K562 (cell line): Measurements from ENCODE around the gene CRKL. TPM values are rescaled to one million over a fixed set of nuclear protein-coding genes. Genes with fewer than 3 reads are reported as not detected.

Experiments
- CREB1 ChIP-seq, 2 experiments: sonication (generic) in 1 of 2; formaldehyde crosslinking in 1 of 2; IDR thresholded peaks; 2 replicates each; pipeline versions ENCODE4 v1.6.1 to v1.8.0; 2012 to 2022; ENCODE audit warnings: inconsistent platforms in 1 of 2, mild to moderate bottlenecking in 1 of 2, missing genetic modification reagents in 1 of 2, moderate library complexity in 1 of 2
- FOSL1 ChIP-seq: fragments of 200-800 bp; sonication (Bioruptor generic); conservative IDR thresholded peaks from 2 replicates; pipeline ENCODE4 v1.6.1; 2016; ENCODE audit warnings: missing genetic modification characterization, missing compliant biosample characterization
- NEUROD1 ChIP-seq: fragments of 150-350 bp; IDR thresholded peaks from 2 replicates; pipeline ENCODE4 v1.6.1; 2014; ENCODE audit warnings: borderline replicate concordance, low read length, low read depth; ENCODE audit not compliant: partially characterized antibody
- NFE2 ChIP-seq: IDR thresholded peaks from 2 replicates; pipeline ENCODE4 v1.6.1; 2014; ENCODE audit warnings: antibody characterized with exemption, low read depth
- PML ChIP-seq: IDR thresholded peaks from 2 replicates; pipeline ENCODE4 v1.6.1; 2012; ENCODE audit warnings: low read length, inconsistent platforms
- RAD21 ChIP-seq, 2 experiments: fragments of 250-450 bp in 1 of 2; fragments of 450-650 bp in 1 of 2; sonication (Bioruptor Pico) in 1 of 2; formaldehyde crosslinking in 1 of 2; IDR thresholded peaks in 1 of 2; conservative IDR thresholded peaks in 1 of 2; 2 replicates each; pipeline versions ENCODE4 v1.4.0 to v1.8.0; 2020 to 2022; ENCODE audit warnings: mild to moderate bottlenecking in 2 of 2, moderate library complexity in 1 of 2
- ZFP1 ChIP-seq: fragments of 450-650 bp; formaldehyde crosslinking; IDR thresholded peaks from 2 replicates; pipeline ENCODE4 v1.4.0; 2020; ENCODE audit warnings: mild to moderate bottlenecking, mixed read lengths
- ZKSCAN8 ChIP-seq: fragments of 200-800 bp; sonication (Bioruptor generic); IDR thresholded peaks from 2 replicates; pipeline ENCODE4 v1.6.1; 2016; ENCODE audit warnings: missing genetic modification characterization, missing compliant biosample characterization
- ZNF41 ChIP-seq: fragments of 250-450 bp; sonication (Bioruptor Pico); conservative IDR thresholded peaks from 2 replicates; pipeline ENCODE4 v1.4.0; 2020; ENCODE audit warnings: mild to moderate bottlenecking
- ZNF668 ChIP-seq: fragments of 250-450 bp; sonication (Bioruptor Pico); IDR thresholded peaks from 2 replicates; pipeline ENCODE4 v1.8.0; 2022; ENCODE audit warnings: mild to moderate bottlenecking, inconsistent platforms
- polyA plus RNA-seq, 8 experiments: library from polyadenylated mRNA; depleted of rRNA in 4 of 8; stranded (reverse) in 5 of 8; unstranded in 3 of 8; fragments of >200 nt; fragmentation: Nextera tagmentation in 2 of 8; fragmentation: Illumina TruSeq in 1 of 8; extraction: Ambion mirVana in 2 of 8; extraction: Trizol in 1 of 8; gene quantifications; 2 replicates each; pipeline versions ENCODE4 v1.2.1 to v1.2.3, GENCODE V29; 2011 to 2014; ENCODE audit warnings: inconsistent platforms in 1 of 8, missing spikeins in 1 of 8
- total RNA-seq, 7 experiments: library from RNA; depleted of rRNA in 6 of 7; stranded (reverse); fragments of >200 nt in 6 of 7; fragmentation: Illumina TruSeq in 2 of 7; extraction: Trizol in 2 of 7; gene quantifications; 2 replicates each; pipeline versions ENCODE4 v1.2.1 to v1.2.3, GENCODE V29; 2011 to 2021; ENCODE audit warnings: low replicate concordance in 1 of 7
- TF ChIP-seq, protein P1 (sequence below): sonication (generic); formaldehyde crosslinking; IDR thresholded peaks from 2 replicates; pipeline ENCODE4 v1.8.1; 2023; ENCODE audit warnings: mild to moderate bottlenecking, missing genetic modification reagents, moderate library complexity
- TF ChIP-seq, protein P2 (sequence below): fragments of 250-450 bp; sonication (Bioruptor Pico); IDR thresholded peaks from 2 replicates; pipeline ENCODE4 v1.8.0; 2021; ENCODE audit warnings: moderate library complexity, mild to moderate bottlenecking, inconsistent platforms
- TF ChIP-seq, protein P3 (sequence below): fragments of 250-450 bp; sonication (Bioruptor Pico); IDR thresholded peaks from 2 replicates; pipeline ENCODE4 v1.4.0; 2020; ENCODE audit warnings: mild to moderate bottlenecking, moderate library complexity
- TF ChIP-seq, protein P4 (sequence below): fragments of 150-350 bp; IDR thresholded peaks from 2 replicates; pipeline ENCODE4 v1.6.1; 2014; ENCODE audit warnings: low read depth, mild to moderate bottlenecking, low read length, borderline replicate concordance
- TF ChIP-seq, protein P5 (sequence below): fragments of 250-450 bp; sonication (Bioruptor Pico); IDR thresholded peaks from 2 replicates; pipeline ENCODE4 v1.8.0; 2021; ENCODE audit warnings: mild to moderate bottlenecking, moderate library complexity

Gene CRKL
- total and polyA plus RNA-seq, 9 of the 15 experiments (the other 6 are each of a cell fraction or from before 2014, with no cell fraction given): 100 to 263 (median 124) TPM

DNA sequence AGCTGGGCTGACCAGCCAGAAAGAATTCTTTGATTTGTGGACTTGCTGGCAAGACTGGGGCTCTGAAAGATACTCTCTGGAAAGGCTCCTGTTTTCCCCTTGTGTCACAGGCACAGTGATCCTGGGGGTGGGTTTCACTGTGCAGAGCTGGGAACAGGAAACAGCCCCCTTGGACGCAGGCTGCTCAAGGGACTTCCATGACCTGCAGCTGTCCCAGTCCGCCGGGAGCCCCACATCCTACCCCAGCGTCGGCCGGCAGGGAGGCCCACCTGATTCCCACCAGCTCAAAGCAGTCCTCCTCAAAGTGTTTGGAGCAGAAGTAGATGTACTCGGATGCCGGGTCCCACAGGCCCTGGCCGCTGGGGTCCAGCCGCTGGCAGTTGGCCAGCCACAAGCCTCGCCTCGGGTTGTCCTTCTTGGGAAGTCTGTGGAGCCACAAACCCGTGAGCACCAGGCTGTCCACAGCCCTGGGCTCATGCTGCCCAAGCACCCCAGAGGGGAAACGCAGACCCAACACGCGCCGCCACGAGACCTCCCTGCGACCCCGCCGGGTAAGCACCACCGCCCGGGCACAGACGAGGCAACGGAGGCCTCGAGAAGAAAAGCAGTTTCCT, 83.9 kb downstream of the CRKL start (continued):
- TF ChIP-seq ZNF668 (CRISPR knock-in tag): no peak; the same call in 1 of the 2 replicates
- TF ChIP-seq, protein P1, sequence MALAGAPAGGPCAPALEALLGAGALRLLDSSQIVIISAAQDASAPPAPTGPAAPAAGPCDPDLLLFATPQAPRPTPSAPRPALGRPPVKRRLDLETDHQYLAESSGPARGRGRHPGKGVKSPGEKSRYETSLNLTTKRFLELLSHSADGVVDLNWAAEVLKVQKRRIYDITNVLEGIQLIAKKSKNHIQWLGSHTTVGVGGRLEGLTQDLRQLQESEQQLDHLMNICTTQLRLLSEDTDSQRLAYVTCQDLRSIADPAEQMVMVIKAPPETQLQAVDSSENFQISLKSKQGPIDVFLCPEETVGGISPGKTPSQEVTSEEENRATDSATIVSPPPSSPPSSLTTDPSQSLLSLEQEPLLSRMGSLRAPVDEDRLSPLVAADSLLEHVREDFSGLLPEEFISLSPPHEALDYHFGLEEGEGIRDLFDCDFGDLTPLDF (CRISPR knock-in tag): no peak
- TF ChIP-seq ZNF41 (CRISPR knock-in tag): peak; percentile 39; the same call in 1 of the 2 replicates
- TF ChIP-seq RAD21 (CRISPR knock-in tag; conservative IDR thresholded peaks at IDR 0.05 in 1 of 2, IDR thresholded peaks at IDR 0.05 in 1 of 2): peak; percentile 5 to 34; a peak in 3 of 4 replicates
- peak; percentile 42; the same call in 1 of the 2 replicates for TF ChIP-seq ZFP1 (CRISPR knock-in tag)
- no peak for TF ChIP-seq ZKSCAN8 (CRISPR knock-in tag)
- TF ChIP-seq CREB1 (IDR thresholded peaks at IDR 0.05): no peak
- TF ChIP-seq CREB1 (CRISPR knock-in tag; IDR thresholded peaks at IDR 0.05): no peak
- no peak for TF ChIP-seq NEUROD1
- no peak for TF ChIP-seq PML
- TF ChIP-seq, protein P2, sequence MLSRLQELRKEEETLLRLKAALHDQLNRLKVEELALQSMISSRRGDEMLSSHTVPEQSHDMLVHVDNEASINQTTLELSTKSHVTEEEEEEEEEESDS: no peak
- TF ChIP-seq NFE2: no peak
- TF ChIP-seq FOSL1 (tag): no peak
- TF ChIP-seq, protein P3, sequence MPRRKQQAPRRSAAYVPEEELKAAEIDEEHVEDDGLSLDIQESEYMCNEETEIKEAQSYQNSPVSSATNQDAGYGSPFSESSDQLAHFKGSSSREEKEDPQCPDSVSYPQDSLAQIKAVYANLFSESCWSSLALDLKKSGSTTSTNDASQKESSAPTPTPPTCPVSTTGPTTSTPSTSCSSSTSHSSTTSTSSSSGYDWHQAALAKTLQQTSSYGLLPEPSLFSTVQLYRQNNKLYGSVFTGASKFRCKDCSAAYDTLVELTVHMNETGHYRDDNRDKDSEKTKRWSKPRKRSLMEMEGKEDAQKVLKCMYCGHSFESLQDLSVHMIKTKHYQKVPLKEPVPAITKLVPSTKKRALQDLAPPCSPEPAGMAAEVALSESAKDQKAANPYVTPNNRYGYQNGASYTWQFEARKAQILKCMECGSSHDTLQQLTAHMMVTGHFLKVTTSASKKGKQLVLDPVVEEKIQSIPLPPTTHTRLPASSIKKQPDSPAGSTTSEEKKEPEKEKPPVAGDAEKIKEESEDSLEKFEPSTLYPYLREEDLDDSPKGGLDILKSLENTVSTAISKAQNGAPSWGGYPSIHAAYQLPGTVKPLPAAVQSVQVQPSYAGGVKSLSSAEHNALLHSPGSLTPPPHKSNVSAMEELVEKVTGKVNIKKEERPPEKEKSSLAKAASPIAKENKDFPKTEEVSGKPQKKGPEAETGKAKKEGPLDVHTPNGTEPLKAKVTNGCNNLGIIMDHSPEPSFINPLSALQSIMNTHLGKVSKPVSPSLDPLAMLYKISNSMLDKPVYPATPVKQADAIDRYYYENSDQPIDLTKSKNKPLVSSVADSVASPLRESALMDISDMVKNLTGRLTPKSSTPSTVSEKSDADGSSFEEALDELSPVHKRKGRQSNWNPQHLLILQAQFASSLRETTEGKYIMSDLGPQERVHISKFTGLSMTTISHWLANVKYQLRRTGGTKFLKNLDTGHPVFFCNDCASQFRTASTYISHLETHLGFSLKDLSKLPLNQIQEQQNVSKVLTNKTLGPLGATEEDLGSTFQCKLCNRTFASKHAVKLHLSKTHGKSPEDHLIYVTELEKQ (CRISPR knock-in tag): peak; percentile 80
- TF ChIP-seq, protein P4, sequence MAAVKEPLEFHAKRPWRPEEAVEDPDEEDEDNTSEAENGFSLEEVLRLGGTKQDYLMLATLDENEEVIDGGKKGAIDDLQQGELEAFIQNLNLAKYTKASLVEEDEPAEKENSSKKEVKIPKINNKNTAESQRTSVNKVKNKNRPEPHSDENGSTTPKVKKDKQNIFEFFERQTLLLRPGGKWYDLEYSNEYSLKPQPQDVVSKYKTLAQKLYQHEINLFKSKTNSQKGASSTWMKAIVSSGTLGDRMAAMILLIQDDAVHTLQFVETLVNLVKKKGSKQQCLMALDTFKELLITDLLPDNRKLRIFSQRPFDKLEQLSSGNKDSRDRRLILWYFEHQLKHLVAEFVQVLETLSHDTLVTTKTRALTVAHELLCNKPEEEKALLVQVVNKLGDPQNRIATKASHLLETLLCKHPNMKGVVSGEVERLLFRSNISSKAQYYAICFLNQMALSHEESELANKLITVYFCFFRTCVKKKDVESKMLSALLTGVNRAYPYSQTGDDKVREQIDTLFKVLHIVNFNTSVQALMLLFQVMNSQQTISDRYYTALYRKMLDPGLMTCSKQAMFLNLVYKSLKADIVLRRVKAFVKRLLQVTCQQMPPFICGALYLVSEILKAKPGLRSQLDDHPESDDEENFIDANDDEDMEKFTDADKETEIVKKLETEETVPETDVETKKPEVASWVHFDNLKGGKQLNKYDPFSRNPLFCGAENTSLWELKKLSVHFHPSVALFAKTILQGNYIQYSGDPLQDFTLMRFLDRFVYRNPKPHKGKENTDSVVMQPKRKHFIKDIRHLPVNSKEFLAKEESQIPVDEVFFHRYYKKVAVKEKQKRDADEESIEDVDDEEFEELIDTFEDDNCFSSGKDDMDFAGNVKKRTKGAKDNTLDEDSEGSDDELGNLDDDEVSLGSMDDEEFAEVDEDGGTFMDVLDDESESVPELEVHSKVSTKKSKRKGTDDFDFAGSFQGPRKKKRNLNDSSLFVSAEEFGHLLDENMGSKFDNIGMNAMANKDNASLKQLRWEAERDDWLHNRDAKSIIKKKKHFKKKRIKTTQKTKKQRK: peak; percentile 31; the same call in 1 of the 2 replicates
- TF ChIP-seq, protein P5, sequence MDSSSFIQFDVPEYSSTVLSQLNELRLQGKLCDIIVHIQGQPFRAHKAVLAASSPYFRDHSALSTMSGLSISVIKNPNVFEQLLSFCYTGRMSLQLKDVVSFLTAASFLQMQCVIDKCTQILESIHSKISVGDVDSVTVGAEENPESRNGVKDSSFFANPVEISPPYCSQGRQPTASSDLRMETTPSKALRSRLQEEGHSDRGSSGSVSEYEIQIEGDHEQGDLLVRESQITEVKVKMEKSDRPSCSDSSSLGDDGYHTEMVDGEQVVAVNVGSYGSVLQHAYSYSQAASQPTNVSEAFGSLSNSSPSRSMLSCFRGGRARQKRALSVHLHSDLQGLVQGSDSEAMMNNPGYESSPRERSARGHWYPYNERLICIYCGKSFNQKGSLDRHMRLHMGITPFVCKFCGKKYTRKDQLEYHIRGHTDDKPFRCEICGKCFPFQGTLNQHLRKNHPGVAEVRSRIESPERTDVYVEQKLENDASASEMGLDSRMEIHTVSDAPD: no peak
